Measurements from ENCODE around the gene NAALADL2. TPM values are rescaled to one million over a fixed set of nuclear protein-coding genes. Genes with fewer than 3 reads are reported as not detected.

NAALADL2 gene
- total RNA-seq (ENCODE audit: low replicate concordance): 2.0 and 7.8 TPM in 2 replicates

DNA sequence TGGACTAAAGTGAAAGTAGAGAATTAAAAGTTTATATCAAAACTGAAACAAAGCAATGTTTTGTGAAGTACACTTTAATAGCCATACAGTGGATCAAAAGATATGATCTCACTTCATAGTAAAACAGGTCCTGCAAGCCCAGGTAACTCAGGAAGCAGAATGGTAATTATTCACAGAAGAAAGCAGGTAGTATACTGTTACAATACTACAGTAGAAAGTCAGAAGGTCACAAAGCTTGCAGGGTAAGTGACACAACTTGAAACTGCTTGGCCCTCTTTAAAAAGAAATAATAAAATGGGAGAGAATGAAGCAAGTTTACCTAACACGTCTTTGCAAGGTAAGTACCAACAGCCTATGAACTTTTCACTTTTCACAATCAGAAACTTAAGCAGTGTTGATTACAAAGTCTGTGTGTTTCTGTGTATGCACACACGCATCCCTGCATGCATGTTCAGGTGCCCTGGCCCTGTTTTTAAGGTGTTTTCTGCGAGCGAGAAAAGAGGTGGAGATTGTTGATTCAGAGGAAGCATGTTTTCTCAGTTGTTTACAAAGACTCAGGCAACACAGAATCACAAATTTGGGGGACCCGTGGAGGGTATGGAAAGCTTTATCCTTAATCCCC lies at the start of gene NAALADL2:
Gene NAALADL2, plus strand, starts transcription at position 221 of the 622 bp plus-strand sequence.

